NOMO-1 treated with DMSO at 0.1 percent for 48 hours (cell line): ENCODE results near the gene TCP11L2.

Experiments used
- DNase-seq: peaks from one replicate; lab custom pipeline; 2025; ENCODE audit not compliant: unreplicated experiment; lab: John Stamatoyannopoulos, UW

Gene TCP11L2

DNA sequence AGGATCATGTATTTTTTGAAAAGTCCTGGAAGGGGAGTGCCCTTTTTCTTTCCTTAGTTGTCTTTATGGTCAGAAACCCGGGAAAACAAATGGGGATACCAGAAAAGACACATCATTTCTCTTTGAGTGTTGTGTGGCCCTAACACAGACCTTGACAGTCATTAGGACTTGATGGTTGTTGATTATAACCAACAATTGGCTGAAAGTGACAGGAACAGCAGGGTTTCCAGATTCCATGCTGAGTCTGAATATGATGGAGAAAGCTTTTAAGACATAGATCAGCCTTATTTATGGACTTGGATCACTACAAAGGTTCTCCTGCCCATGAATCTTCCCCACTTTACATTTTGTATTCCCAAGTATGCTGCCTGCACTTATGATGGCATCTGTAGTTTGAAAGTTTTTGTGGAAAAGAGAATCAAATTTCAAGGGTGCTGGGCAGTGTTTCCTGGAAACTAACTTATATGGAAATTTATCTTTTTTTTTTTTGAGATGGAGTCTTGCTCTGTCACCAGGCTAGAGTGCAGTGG lies 85.4 kb downstream of the TCP11L2 start:
- DNase-seq, result no peak

DNA sequence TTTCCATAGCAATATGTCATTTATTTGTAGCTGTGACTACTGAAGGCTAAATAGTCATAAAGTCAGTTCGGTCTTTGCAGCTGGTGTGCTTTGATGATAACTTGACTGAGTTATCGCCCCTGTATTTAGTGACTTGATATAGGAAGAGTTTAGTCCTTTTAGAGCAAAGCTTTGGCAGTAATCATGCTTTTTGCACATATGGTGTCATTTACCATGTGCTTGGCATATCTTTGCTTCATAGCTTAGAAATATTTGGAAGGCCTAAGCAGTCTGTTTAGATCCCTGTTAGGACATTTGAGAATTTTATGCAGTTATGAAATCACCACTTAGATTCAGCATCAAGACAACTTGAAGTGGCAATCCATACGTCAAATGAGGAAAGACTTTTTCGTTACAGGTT lies 86.6 kb downstream of the TCP11L2 start:
- DNase-seq, result no peak

DNA sequence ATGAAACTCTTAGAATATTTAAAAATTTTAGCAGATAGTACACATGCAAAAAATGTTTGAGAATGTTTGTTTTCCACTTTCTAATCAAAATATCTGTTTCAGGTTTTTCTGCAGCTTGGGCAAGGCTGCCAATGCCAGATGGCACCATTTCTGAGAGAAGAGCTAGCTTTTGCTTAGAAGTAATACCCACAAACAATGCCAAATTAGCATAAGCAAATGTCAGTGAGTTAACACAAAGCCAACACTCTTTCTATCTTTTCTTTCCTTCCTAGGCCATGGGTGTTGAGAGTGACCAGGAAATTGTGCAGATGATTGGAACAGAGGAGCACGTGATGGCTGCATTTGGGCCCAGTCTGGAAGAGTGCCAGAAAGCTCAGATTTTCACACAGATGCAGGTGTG lies 90.2 kb downstream of the TCP11L2 start:
- DNase-seq, result no peak
